GM12875 (cell line): Measurements from ENCODE around the gene PIP4K2A.

Source experiments
- H3K4me3 ChIP-seq: one replicate; pipeline ENCODE4 v1.5.1; 2011; ENCODE audit warnings: low read depth, low read length, control low read depth
- CTCF ChIP-seq: IDR thresholded peaks from 2 replicates; pipeline ENCODE4 v1.5.1; 2011; ENCODE audit warnings: low read depth, mild to moderate bottlenecking, control low read depth, inconsistent platforms, low read length, moderate library complexity, borderline replicate concordance; ENCODE audit not compliant: insufficient read depth

Gene PIP4K2A

GRCh38 chr10:22651276-22651980, 63.0 kb downstream of the PIP4K2A start:
- no peak overlapping the region for H3K4me3 ChIP-seq
- TF ChIP-seq CTCF, result no peak

- no peak overlapping the region for H3K4me3 ChIP-seq
- no peak for TF ChIP-seq CTCF
Measured at GRCh38 chr10:22649994-22650393, 64.4 kb downstream of the PIP4K2A start.

- no peak overlapping the region for H3K4me3 ChIP-seq
- TF ChIP-seq CTCF, result no peak
Measured at GRCh38 chr10:22649390-22649841, 65.0 kb downstream of the PIP4K2A start.

- no peak overlapping the region for H3K4me3 ChIP-seq
- TF ChIP-seq CTCF, result no peak
Measured at GRCh38 chr10:22648547-22648961, 65.8 kb downstream of the PIP4K2A start.

- H3K4me3 ChIP-seq, result no peak overlapping the region
- no peak for TF ChIP-seq CTCF
Measured at GRCh38 chr10:22647244-22647643, 67.1 kb downstream of the PIP4K2A start.

- no peak for TF ChIP-seq CTCF
- no peak overlapping the region for H3K4me3 ChIP-seq
Measured at GRCh38 chr10:22646388-22646853, 68.0 kb downstream of the PIP4K2A start.

- TF ChIP-seq CTCF, result no peak
- no peak overlapping the region for H3K4me3 ChIP-seq
Measured at GRCh38 chr10:22644222-22644621, 70.2 kb downstream of the PIP4K2A start.
